Osteocyte (in vitro differentiated cells): ENCODE data around the gene FMNL2. TPM values are rescaled to one million over a fixed set of nuclear protein-coding genes. Genes with fewer than 3 reads are reported as not detected.

Source experiments
- DNase-seq: peaks from one replicate; pipeline ENCODE4 v3.0.0; 2021; ENCODE audit warnings: mixed read lengths; ENCODE audit not compliant: unreplicated experiment; ENCODE audit errors: extremely low spot score
- H3K27ac Mint-ChIP-seq: one replicate; pipeline ENCODE4 v1.8.0; 2021; ENCODE audit warnings: mild to moderate bottlenecking, mixed read lengths; ENCODE audit not compliant: unreplicated experiment
- H3K27me3 Mint-ChIP-seq: one replicate; pipeline ENCODE4 v1.8.0; 2021; ENCODE audit warnings: mixed read lengths; ENCODE audit not compliant: unreplicated experiment
- H3K36me3 Mint-ChIP-seq: one replicate; pipeline ENCODE4 v1.8.0; 2021; ENCODE audit warnings: mixed read lengths; ENCODE audit not compliant: unreplicated experiment
- H3K4me1 Mint-ChIP-seq: one replicate; pipeline ENCODE4 v1.8.0; 2021; ENCODE audit warnings: mixed read lengths; ENCODE audit not compliant: unreplicated experiment
- H3K4me3 Mint-ChIP-seq: one replicate; pipeline ENCODE4 v1.8.0; 2021; ENCODE audit warnings: mild to moderate bottlenecking, moderate library complexity, mixed read lengths; ENCODE audit not compliant: unreplicated experiment
- H3K9me3 Mint-ChIP-seq: one replicate; pipeline ENCODE4 v1.8.0; 2021; ENCODE audit warnings: mixed read lengths; ENCODE audit not compliant: unreplicated experiment
- CTCF ChIP-seq: fragments of 200-600 bp; sonication (generic); IDR thresholded peaks from 2 replicates; pipeline ENCODE4 v1.5.0; 2021; ENCODE audit warnings: antibody characterized with exemption, mild to moderate bottlenecking, moderate library complexity
- total RNA-seq: library from RNA; stranded (reverse); gene quantifications from 2 replicates; pipeline ENCODE4 v1.2.1, GENCODE V29; 2021

FMNL2 gene
- total RNA-seq, 1 donor from 2014 or later, result 45.3 TPM

- peaks cover 66% of the 10 kb centered on the region for H3K4me1 Mint-ChIP-seq
- H3K9me3 Mint-ChIP-seq, result no peaks in the 10 kb centered on the region
- no peak overlapping the region for H3K4me3 Mint-ChIP-seq
- no peaks in the 10 kb centered on the region for H3K27me3 Mint-ChIP-seq
- DNase-seq, result no peak
- no peak for TF ChIP-seq CTCF
- no peaks in the 10 kb centered on the region for H3K36me3 Mint-ChIP-seq
- no peak overlapping the region for H3K27ac Mint-ChIP-seq
Measured at GRCh38 chr2:152402780-152403759, 68.1 kb downstream of the FMNL2 start.

- H3K27me3 Mint-ChIP-seq, result no peaks in the 10 kb centered on the region
- DNase-seq, result no peak
- H3K36me3 Mint-ChIP-seq, result no peaks in the 10 kb centered on the region
- H3K9me3 Mint-ChIP-seq, result no peaks in the 10 kb centered on the region
- H3K27ac Mint-ChIP-seq, result peak overlapping the region; percentile 79
- TF ChIP-seq CTCF, result no peak
- H3K4me3 Mint-ChIP-seq, result no peak overlapping the region
- peaks cover 61% of the 10 kb centered on the region for H3K4me1 Mint-ChIP-seq
Measured at GRCh38 chr2:152405206-152406118, 70.5 kb downstream of the FMNL2 start.

GRCh38 chr2:152406119-152406835, 71.3 kb downstream of the FMNL2 start:
- Mint-ChIP-seq H3K4me1 (peaks cover 61% of the 10 kb centered on the region), H3K9me3 (no peaks in the 10 kb centered on the region), H3K36me3 (no peaks in the 10 kb centered on the region), H3K27ac (peak overlapping the region; percentile 79), H3K4me3 (peak overlapping the region; percentile 67), H3K27me3 (no peaks in the 10 kb centered on the region)
- TF ChIP-seq CTCF, result no peak
- no peak for DNase-seq

GRCh38 chr2:152406836-152407161, 71.8 kb downstream of the FMNL2 start:
- peak overlapping the region; percentile 67 for H3K4me3 Mint-ChIP-seq
- no peaks in the 10 kb centered on the region for H3K27me3 Mint-ChIP-seq
- no peak for TF ChIP-seq CTCF
- no peaks in the 10 kb centered on the region for H3K36me3 Mint-ChIP-seq
- peak overlapping the region; percentile 79 for H3K27ac Mint-ChIP-seq
- peaks cover 58% of the 10 kb centered on the region for H3K4me1 Mint-ChIP-seq
- H3K9me3 Mint-ChIP-seq, result no peaks in the 10 kb centered on the region
- DNase-seq, result no peak
